Tibial nerve (tissue), 4 donors: ENCODE data around the gene DHRS7. TPM values are rescaled to one million over a fixed set of nuclear protein-coding genes. Genes with fewer than 3 reads are reported as not detected.

Experiments used
- DNase-seq, 2 donors: peaks; one replicate each; pipeline ENCODE4 v3.0.0-alpha.2; 2019; ENCODE audit warnings: low spot score in 2 of 2
- H3K27ac ChIP-seq, 4 donors: fragments of 200-600 bp; sonication (generic) in 3 of 4; one replicate each; pipeline ENCODE4 v1.5.1; 2017 to 2019; ENCODE audit warnings: mild to moderate bottlenecking in 1 of 4
- H3K27me3 ChIP-seq, 2 donors: fragments of 200-600 bp; sonication (generic) in 1 of 2; one replicate each; pipeline versions ENCODE4 v1.5.1 to v1.6.0; 2017 to 2019
- H3K36me3 ChIP-seq, 3 donors: fragments of 200-600 bp; sonication (generic); one replicate each; pipeline ENCODE4 v1.5.1; 2018 to 2019
- H3K4me1 ChIP-seq, 4 donors: fragments of 200-600 bp; sonication (generic) in 3 of 4; one replicate each; pipeline ENCODE4 v1.5.1; 2017 to 2019
- H3K4me3 ChIP-seq, 4 donors: fragments of 200-600 bp; sonication (generic) in 3 of 4; one replicate each; pipeline ENCODE4 v1.5.1; 2017 to 2019; ENCODE audit warnings: mild to moderate bottlenecking in 1 of 4, moderate library complexity in 1 of 4
- H3K9me3 ChIP-seq, 4 donors: fragments of 200-600 bp; sonication (generic) in 3 of 4; one replicate each; pipeline ENCODE4 v1.5.1; 2017 to 2019
- CTCF ChIP-seq, 5 experiments: fragments of 200-600 bp in 3 of 5; fragments of 450-650 bp in 2 of 5; sonication (generic) in 3 of 5; IDR thresholded peaks; one replicate each; pipeline ENCODE4 v1.5.1; 2016 to 2019; ENCODE audit warnings: antibody characterized with exemption in 5 of 5, mild to moderate bottlenecking in 3 of 5, moderate library complexity in 2 of 5
- EP300 ChIP-seq, 2 donors: sonication (generic); formaldehyde crosslinking; IDR thresholded peaks; one replicate each; pipeline ENCODE4 v1.6.1; 2017; ENCODE audit warnings: antibody characterized with exemption in 2 of 2, mild to moderate bottlenecking in 1 of 2
- POLR2A ChIP-seq, 2 donors: fragments of 450-650 bp; IDR thresholded peaks; one replicate each; pipeline ENCODE4 v1.6.1; 2017; ENCODE audit warnings: antibody characterized with exemption in 2 of 2, mild to moderate bottlenecking in 2 of 2, moderate library complexity in 2 of 2
- WGBS, 2 donors: methylation state at CpG; one replicate each; pipeline ENCODE4 v1.1.5; 2018; 5-methylcytosine and 5-hydroxymethylcytosine counted together
- total RNA-seq, 4 donors: library from RNA; depleted of rRNA; stranded (reverse); fragments of >200 nt; gene quantifications; one replicate each; pipeline ENCODE4 v1.1.0, GENCODE V29; 2016

Gene DHRS7
- total RNA-seq, 4 donors from 2014 or later: 77.1 to 126 (median 85.6) TPM

GRCh38 chr14:60097974-60098373, 67.2 kb downstream of the DHRS7 start:
- H3K4me1 ChIP-seq: peaks cover 0 to 46% (median 23%) of the 10 kb centered on the region in 4 donors
- 91 to 92% methylated on average over 6 of the region's 6 CpGs for WGBS, 2 donors

GRCh38 chr14:60095781-60096450, 69.3 kb downstream of the DHRS7 start:
- H3K36me3 ChIP-seq: peaks cover 0 to 13% (median 0%) of the 10 kb centered on the region in 3 donors
- no peak overlapping the region for H3K4me3 ChIP-seq
- TF ChIP-seq EP300 (IDR thresholded peaks at IDR 0.05) (no peak), CTCF (IDR thresholded peaks at IDR 0.05) (no peak), POLR2A (IDR thresholded peaks at IDR 0.05) (no peak)
- H3K27me3 ChIP-seq: no peaks in the 10 kb centered on the region
- DNase-seq: no peak
- no peaks in the 10 kb centered on the region for H3K9me3 ChIP-seq
- peaks cover 0 to 36% (median 24%) of the 10 kb centered on the region in 4 donors for H3K4me1 ChIP-seq
- 43 to 66% methylated on average over 3 of the region's 3 CpGs for WGBS, 2 donors
- H3K27ac ChIP-seq: no peak overlapping the region

More at GRCh38 chr14:60097974-60098373, 67.2 kb downstream of the DHRS7 start:
- DNase-seq: no peak
- Histone ChIP-seq H3K36me3 (peaks cover 0 to 13% (median 0%) of the 10 kb centered on the region in 3 donors), H3K9me3 (no peaks in the 10 kb centered on the region), H3K4me3 (no peak overlapping the region), H3K27ac (no peak overlapping the region), H3K27me3 (no peaks in the 10 kb centered on the region)
- TF ChIP-seq CTCF (IDR thresholded peaks at IDR 0.05) (no peak), POLR2A (IDR thresholded peaks at IDR 0.05) (no peak), EP300 (IDR thresholded peaks at IDR 0.05) (no peak)

GRCh38 chr14:60095231-60095630, 70.0 kb downstream of the DHRS7 start:
- DNase-seq: no peak
- H3K27me3 ChIP-seq: no peaks in the 10 kb centered on the region
- H3K36me3 ChIP-seq: peaks cover 0 to 13% (median 0%) of the 10 kb centered on the region in 3 donors
- H3K27ac ChIP-seq: peak overlapping the region in 1 of 4 donors; percentile 29
- H3K4me1 ChIP-seq: peaks cover 0 to 39% (median 24%) of the 10 kb centered on the region in 4 donors
- H3K4me3 ChIP-seq: no peak overlapping the region
- TF ChIP-seq POLR2A (IDR thresholded peaks at IDR 0.05) (no peak), EP300 (IDR thresholded peaks at IDR 0.05) (no peak), CTCF (IDR thresholded peaks at IDR 0.05) (no peak)
- H3K9me3 ChIP-seq: no peaks in the 10 kb centered on the region

- TF ChIP-seq POLR2A (IDR thresholded peaks at IDR 0.05) (no peak), CTCF (IDR thresholded peaks at IDR 0.05) (no peak), EP300 (IDR thresholded peaks at IDR 0.05) (no peak)
- Histone ChIP-seq H3K27me3 (no peaks in the 10 kb centered on the region), H3K9me3 (no peaks in the 10 kb centered on the region), H3K36me3 (peaks cover 0 to 13% (median 0%) of the 10 kb centered on the region in 3 donors), H3K27ac (peak overlapping the region in 2 of 4 donors; percentile 93 to 97), H3K4me3 (no peak overlapping the region), H3K4me1 (peaks cover 0 to 39% (median 24%) of the 10 kb centered on the region in 4 donors)
- DNase-seq: no peak
- WGBS, 2 donors: 70 to 76% methylated on average over 5 of the region's 5 CpGs
These were observed 70.8 kb downstream of the DHRS7 start for GRCh38 chr14:60094306-60094897.

Other genes starting within 250 kb of the DHRS7 start
- gene LRRC9, start 245.3 kb downstream of the DHRS7 start, total RNA-seq: not detected
- gene PCNX4, start 73.5 kb downstream of the DHRS7 start, total RNA-seq: 10 to 100 TPM; 52.2 to 74.7 (median 62.9) TPM
- 10 to 100 TPM; 28.2 to 43.7 (median 40.4) TPM for gene PPM1A, start 83.8 kb upstream of the DHRS7 start, total RNA-seq